Measurements from ENCODE around the gene TAPBP.
"Not testable (repeated sequence)": the region's sequence is repeated elsewhere in the genome, so short reads cannot be mapped to it uniquely, and the experiment has no call there.

TAPBP gene

GRCh38 chr6:33313709-33314514, at the start of gene TAPBP:
TAPBP (minus strand) TSS chr6:33314078; CDS start chr6:33314041, 37 bp downstream.
- H3K36me3 ChIP-seq (ENCODE audit: insufficient read depth, low read length), result no peaks in the 10 kb centered on the region; the same call in 1 of the 2 replicates
- H3K27ac ChIP-seq (ENCODE audit: low read depth, low read length), result peak within 1 kb of the TSS; percentile 93
- peaks cover 48% of the 10 kb centered on the region for H3K79me2 ChIP-seq (ENCODE audit: control insufficient read depth, insufficient read depth, low read length, unreplicated experiment)
- H3K4me3 ChIP-seq (ENCODE audit: low read depth, low read length), result peak within 1 kb of the TSS; percentile 97
- no peaks in the 10 kb centered on the region for H3K27me3 ChIP-seq (ENCODE audit: insufficient read depth, low read length)
- H2AFZ ChIP-seq (ENCODE audit: low read length, unreplicated experiment), result no peak within 1 kb of the TSS
- peaks cover 23% of the 10 kb centered on the region for H3K4me1 ChIP-seq (ENCODE audit: control insufficient read depth, insufficient read depth, low read length, unreplicated experiment)

- H2AFZ ChIP-seq (ENCODE audit: low read length, unreplicated experiment); H3K79me2 ChIP-seq (ENCODE audit: control insufficient read depth, insufficient read depth, low read length, unreplicated experiment); H3K4me3 ChIP-seq (ENCODE audit: low read depth, low read length); H3K27ac ChIP-seq (ENCODE audit: low read depth, low read length); H3K36me3 ChIP-seq (ENCODE audit: insufficient read depth, low read length); H3K4me1 ChIP-seq (ENCODE audit: control insufficient read depth, insufficient read depth, low read length, unreplicated experiment); H3K27me3 ChIP-seq (ENCODE audit: insufficient read depth, low read length): not testable (repeated sequence)
Observed at GRCh38 chr6:33363486-33363885, 49.6 kb upstream of the TAPBP start.

DNA sequence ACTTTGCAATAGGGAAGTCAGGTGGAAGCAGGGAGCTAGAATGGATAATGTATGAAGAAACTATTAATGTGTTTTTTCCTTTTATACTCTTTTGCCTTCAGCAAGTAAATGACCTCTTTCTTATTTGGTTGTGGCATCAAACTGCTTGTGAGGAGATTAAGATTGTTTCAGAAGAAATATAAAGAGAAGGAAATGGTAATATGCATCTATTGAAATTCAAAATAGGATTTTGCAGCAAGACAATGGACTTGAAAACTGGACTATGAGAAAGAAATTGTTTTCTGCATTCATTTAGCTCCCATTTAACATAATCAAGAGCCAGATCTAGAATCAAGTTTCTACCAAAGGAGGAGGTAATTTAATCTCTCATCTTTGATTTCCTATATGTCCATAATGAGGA, 45.5 kb upstream of the TAPBP start:
- Histone ChIP-seq H3K27ac (ENCODE audit: low read depth, low read length) (no peak overlapping the region), H3K36me3 (ENCODE audit: insufficient read depth, low read length) (no peaks in the 10 kb centered on the region), H3K27me3 (ENCODE audit: insufficient read depth, low read length) (peaks cover 9% of the 10 kb centered on the region; the same call in 1 of the 2 replicates), H3K4me1 (ENCODE audit: control insufficient read depth, insufficient read depth, low read length, unreplicated experiment) (no peaks in the 10 kb centered on the region), H2AFZ (ENCODE audit: low read length, unreplicated experiment) (no peak overlapping the region), H3K79me2 (ENCODE audit: control insufficient read depth, insufficient read depth, low read length, unreplicated experiment) (no peaks in the 10 kb centered on the region), H3K4me3 (ENCODE audit: low read depth, low read length) (no peak overlapping the region)

- H3K4me1 ChIP-seq (ENCODE audit: control insufficient read depth, insufficient read depth, low read length, unreplicated experiment); H3K36me3 ChIP-seq (ENCODE audit: insufficient read depth, low read length); H3K4me3 ChIP-seq (ENCODE audit: low read depth, low read length); H3K27ac ChIP-seq (ENCODE audit: low read depth, low read length); H3K79me2 ChIP-seq (ENCODE audit: control insufficient read depth, insufficient read depth, low read length, unreplicated experiment); H2AFZ ChIP-seq (ENCODE audit: low read length, unreplicated experiment); H3K27me3 ChIP-seq (ENCODE audit: insufficient read depth, low read length): not testable (repeated sequence)
Observed at GRCh38 chr6:33357160-33357871, 43.4 kb upstream of the TAPBP start.

GRCh38 chr6:33356295-33356694, 42.4 kb upstream of the TAPBP start:
- Histone ChIP-seq H3K36me3 (ENCODE audit: insufficient read depth, low read length) (no peaks in the 10 kb centered on the region), H3K27me3 (ENCODE audit: insufficient read depth, low read length) (peaks cover 9% of the 10 kb centered on the region; the same call in 1 of the 2 replicates), H3K4me1 (ENCODE audit: control insufficient read depth, insufficient read depth, low read length, unreplicated experiment) (no peaks in the 10 kb centered on the region), H3K27ac (ENCODE audit: low read depth, low read length) (no peak overlapping the region), H3K4me3 (ENCODE audit: low read depth, low read length) (no peak overlapping the region), H2AFZ (ENCODE audit: low read length, unreplicated experiment) (no peak overlapping the region), H3K79me2 (ENCODE audit: control insufficient read depth, insufficient read depth, low read length, unreplicated experiment) (no peaks in the 10 kb centered on the region)

DNA sequence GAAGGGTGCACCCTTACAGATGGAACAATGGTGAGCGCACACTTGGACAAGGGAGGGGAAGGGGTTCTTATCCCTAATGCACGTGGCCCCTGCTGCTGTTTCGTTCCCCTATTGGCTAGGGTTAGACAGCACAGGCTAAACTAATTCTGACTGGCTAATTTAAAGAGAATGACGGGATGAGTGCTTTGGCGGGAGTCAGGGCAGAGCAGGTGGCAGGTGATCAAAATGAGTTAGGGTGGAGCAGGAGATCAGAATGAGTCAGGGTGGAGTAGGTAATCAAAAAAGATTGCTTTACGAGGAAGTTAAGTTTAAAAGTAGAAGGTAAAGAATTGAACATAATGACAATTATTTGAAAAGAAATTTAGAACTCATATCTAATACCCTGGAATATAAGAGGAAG, 42.0 kb upstream of the TAPBP start:
- not testable (repeated sequence) for H3K36me3 ChIP-seq (ENCODE audit: insufficient read depth, low read length); H3K4me1 ChIP-seq (ENCODE audit: control insufficient read depth, insufficient read depth, low read length, unreplicated experiment); H3K27me3 ChIP-seq (ENCODE audit: insufficient read depth, low read length); H3K27ac ChIP-seq (ENCODE audit: low read depth, low read length); H2AFZ ChIP-seq (ENCODE audit: low read length, unreplicated experiment); H3K79me2 ChIP-seq (ENCODE audit: control insufficient read depth, insufficient read depth, low read length, unreplicated experiment); H3K4me3 ChIP-seq (ENCODE audit: low read depth, low read length)

DNA sequence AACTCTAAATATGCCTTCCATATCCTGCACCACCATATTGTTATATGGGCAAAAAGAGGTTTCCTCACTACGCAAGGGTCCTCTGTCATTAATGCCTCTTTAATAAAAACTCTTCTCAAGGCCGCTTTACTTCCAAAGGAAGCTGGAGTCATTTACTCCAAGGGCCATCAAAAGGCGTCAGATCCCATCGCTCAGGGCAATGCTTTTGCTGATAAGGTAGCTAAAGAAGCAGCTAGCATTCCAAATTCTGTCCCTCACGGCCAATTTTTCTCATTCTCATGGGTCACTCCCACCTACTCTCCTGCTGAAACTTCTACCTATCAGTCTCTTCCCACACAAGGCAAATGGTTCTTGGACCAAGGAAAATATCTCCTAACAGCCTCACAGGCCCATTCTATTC, 33.9 kb upstream of the TAPBP start:
- H2AFZ ChIP-seq (ENCODE audit: low read length, unreplicated experiment), result no peak overlapping the region
- H3K4me3 ChIP-seq (ENCODE audit: low read depth, low read length), result no peak overlapping the region
- H3K36me3 ChIP-seq (ENCODE audit: insufficient read depth, low read length), result no peaks in the 10 kb centered on the region
- H3K27me3 ChIP-seq (ENCODE audit: insufficient read depth, low read length), result no peaks in the 10 kb centered on the region
- no peaks in the 10 kb centered on the region for H3K4me1 ChIP-seq (ENCODE audit: control insufficient read depth, insufficient read depth, low read length, unreplicated experiment)
- no peak overlapping the region for H3K27ac ChIP-seq (ENCODE audit: low read depth, low read length)
- no peaks in the 10 kb centered on the region for H3K79me2 ChIP-seq (ENCODE audit: control insufficient read depth, insufficient read depth, low read length, unreplicated experiment)

DNA sequence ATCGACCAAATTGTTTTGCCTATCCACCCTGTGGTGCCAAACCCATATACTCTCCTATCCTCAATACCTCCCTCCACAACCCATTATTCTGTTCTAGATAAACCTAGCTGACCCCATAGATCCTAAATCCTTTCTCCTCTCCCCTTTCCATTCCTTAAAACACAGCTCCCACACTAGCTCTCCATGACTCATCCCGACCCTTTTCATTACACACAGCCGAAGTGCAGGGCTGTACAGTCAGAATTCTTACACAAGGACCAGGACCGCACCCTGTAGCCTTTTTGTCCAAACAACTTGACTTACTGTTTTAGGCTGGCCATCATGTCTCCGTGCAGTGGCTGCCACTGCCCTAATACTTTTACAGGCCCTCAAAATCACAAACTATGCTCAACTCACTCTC, 33.1 kb upstream of the TAPBP start:
- not testable (repeated sequence) for H3K79me2 ChIP-seq (ENCODE audit: control insufficient read depth, insufficient read depth, low read length, unreplicated experiment); H3K4me3 ChIP-seq (ENCODE audit: low read depth, low read length); H3K4me1 ChIP-seq (ENCODE audit: control insufficient read depth, insufficient read depth, low read length, unreplicated experiment); H2AFZ ChIP-seq (ENCODE audit: low read length, unreplicated experiment); H3K27me3 ChIP-seq (ENCODE audit: insufficient read depth, low read length); H3K27ac ChIP-seq (ENCODE audit: low read depth, low read length); H3K36me3 ChIP-seq (ENCODE audit: insufficient read depth, low read length)

- Histone ChIP-seq H2AFZ (ENCODE audit: low read length, unreplicated experiment) (no peak overlapping the region), H3K79me2 (ENCODE audit: control insufficient read depth, insufficient read depth, low read length, unreplicated experiment) (no peaks in the 10 kb centered on the region), H3K27me3 (ENCODE audit: insufficient read depth, low read length) (no peaks in the 10 kb centered on the region), H3K4me1 (ENCODE audit: control insufficient read depth, insufficient read depth, low read length, unreplicated experiment) (no peaks in the 10 kb centered on the region), H3K4me3 (ENCODE audit: low read depth, low read length) (no peak overlapping the region), H3K27ac (ENCODE audit: low read depth, low read length) (no peak overlapping the region), H3K36me3 (ENCODE audit: insufficient read depth, low read length) (no peaks in the 10 kb centered on the region)
Observed at GRCh38 chr6:33344701-33345697, 31.1 kb upstream of the TAPBP start.

DNA sequence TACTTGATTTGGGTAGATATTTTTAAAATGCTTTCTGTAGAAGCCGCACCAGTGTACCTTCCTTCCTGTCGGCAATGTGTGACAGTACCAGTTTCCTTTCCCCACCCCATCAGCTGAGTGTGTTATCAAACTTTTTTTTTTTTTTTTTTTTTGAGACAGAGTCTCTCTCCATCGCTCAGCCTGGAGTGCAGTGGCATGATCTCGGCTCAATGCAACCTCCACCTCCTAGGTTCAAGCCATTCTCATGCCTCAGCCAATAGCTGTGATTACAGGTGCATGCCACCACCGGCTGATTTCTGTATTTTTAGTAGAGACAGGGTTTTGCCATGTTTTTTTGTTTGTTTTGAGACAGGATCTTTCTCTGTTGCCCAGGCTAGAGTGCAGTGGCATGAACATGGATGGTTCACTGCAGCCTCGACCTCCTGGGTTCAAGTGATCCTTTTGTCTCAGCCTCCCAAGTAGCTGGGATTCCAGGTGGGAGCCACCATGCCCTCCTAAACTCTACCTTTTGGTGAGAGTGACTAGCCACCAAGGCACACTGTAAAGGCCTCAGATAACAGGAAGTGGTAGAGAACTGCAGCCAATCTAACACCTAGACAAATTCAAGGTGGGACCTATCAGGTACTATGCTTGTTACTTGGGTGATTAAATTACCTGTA, 30.2 kb upstream of the TAPBP start:
- no peaks in the 10 kb centered on the region for H3K4me1 ChIP-seq (ENCODE audit: control insufficient read depth, insufficient read depth, low read length, unreplicated experiment)
- no peak overlapping the region for H3K4me3 ChIP-seq (ENCODE audit: low read depth, low read length)
- no peak overlapping the region for H3K27ac ChIP-seq (ENCODE audit: low read depth, low read length)
- H2AFZ ChIP-seq (ENCODE audit: low read length, unreplicated experiment), result no peak overlapping the region
- no peaks in the 10 kb centered on the region for H3K36me3 ChIP-seq (ENCODE audit: insufficient read depth, low read length)
- H3K27me3 ChIP-seq (ENCODE audit: insufficient read depth, low read length), result no peaks in the 10 kb centered on the region
- no peaks in the 10 kb centered on the region for H3K79me2 ChIP-seq (ENCODE audit: control insufficient read depth, insufficient read depth, low read length, unreplicated experiment)
